Skin epidermis (tissue), 12 donors: ENCODE data around the gene SUSD3.
"Not testable (repeated sequence)": the region's sequence is repeated elsewhere in the genome, so short reads cannot be mapped to it uniquely, and the experiment has no call there.

Experiments
- H3K27ac ChIP-seq, 21 experiments: fragments of 200-600 bp; sonication (generic) in 11 of 21; one replicate each; pipeline ENCODE4 v1.5.0; 2020; ENCODE audit warnings: mild to moderate bottlenecking in 3 of 21, inconsistent platforms in 2 of 21, moderate library complexity in 2 of 21
- H3K4me3 ChIP-seq, 7 experiments: fragments of 200-600 bp; sonication (generic) in 2 of 7; one replicate each; pipeline ENCODE4 v1.5.0; 2020; ENCODE audit warnings: inconsistent platforms in 2 of 7, mild to moderate bottlenecking in 2 of 7, moderate library complexity in 1 of 7

SUSD3 gene

GRCh38 chr9:93097511-93098201, 39.2 kb downstream of the SUSD3 start:
- peak overlapping the region; percentile 60 to 99 (median 92) for H3K4me3 ChIP-seq
- peak overlapping the region in 20 of 21 experiments; percentile 76 to 97 (median 91) for H3K27ac ChIP-seq

DNA sequence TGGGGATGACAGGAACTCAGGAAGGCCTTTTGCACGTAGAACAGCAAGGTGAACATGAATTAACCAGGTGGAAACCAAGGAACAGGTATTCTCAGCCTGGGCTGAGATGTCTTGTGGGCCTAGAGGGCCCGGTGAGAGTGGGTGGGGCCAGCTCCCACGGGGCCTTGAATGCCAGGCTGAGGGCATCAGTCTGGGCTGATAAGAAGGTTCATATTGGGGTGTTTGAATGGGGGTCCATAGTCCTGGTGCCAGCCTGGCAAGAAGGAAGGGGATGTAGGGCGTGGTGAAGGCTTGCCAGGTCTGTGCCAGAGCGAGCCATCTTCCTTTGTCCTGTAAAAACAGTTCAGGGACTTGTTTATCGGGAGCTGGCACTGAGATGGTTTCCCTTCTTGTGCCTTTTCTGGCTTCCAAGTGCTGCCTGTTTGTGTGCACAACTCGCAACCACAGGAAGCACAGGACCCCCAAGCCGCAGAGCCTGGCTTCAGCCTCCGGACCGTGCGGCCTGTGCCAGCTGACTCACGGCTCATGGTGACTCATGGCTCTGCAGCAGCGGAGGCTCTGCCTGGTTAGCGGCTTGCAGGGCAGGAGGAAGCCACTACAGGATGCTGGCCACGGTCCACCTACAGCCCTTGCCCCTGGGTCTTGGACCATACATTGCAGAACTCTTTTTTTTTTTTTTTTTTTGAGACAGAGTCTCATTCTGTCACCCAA, 39.9 kb downstream of the SUSD3 start:
- peak overlapping the region in 4 of 7 experiments; percentile 12 to 99 (median 76) for H3K4me3 ChIP-seq

GRCh38 chr9:93099551-93100275, 41.2 kb downstream of the SUSD3 start:
- Histone ChIP-seq H3K4me3 (no peak overlapping the region), H3K27ac (peak overlapping the region in 19 of 21 experiments; percentile 4 to 97 (median 65))

More for the DNA sequence above, 39.9 kb downstream of the SUSD3 start:
- H3K27ac ChIP-seq: peak overlapping the region in 20 of 21 experiments; percentile 45 to 97 (median 91)

GRCh38 chr9:93100276-93100636, 41.8 kb downstream of the SUSD3 start:
- Histone ChIP-seq H3K4me3 (no peak overlapping the region), H3K27ac (peak overlapping the region in 6 of 21 experiments; percentile 4 to 95 (median 55))

DNA sequence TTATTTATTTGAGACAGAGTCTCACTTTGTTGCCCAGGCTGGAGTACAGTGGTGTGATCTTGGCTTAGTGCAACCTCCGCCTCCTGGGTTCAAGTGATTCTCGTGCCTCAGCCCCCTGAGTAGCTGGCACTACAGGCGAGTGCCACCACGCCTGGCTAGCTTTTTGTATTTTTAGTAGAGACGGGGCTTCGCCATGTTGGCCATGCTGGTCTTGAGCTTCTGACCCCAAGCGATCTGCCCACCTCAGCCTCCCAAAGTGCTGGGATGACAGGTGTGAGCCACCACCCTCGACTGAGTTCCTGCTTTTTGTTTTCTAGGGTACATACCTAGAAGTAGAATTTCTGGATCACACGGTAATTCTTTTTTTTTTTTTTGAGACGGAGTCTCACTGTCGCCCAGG, 42.6 kb downstream of the SUSD3 start:
- H3K27ac ChIP-seq, H3K4me3 ChIP-seq: not testable (repeated sequence)

- Histone ChIP-seq H3K4me3 (no peak overlapping the region), H3K27ac (no peak overlapping the region)
These were observed 47.1 kb downstream of the SUSD3 start for GRCh38 chr9:93105620-93106019.

GRCh38 chr9:93107151-93107824, 48.8 kb downstream of the SUSD3 start:
- H3K27ac ChIP-seq: no peak overlapping the region

DNA sequence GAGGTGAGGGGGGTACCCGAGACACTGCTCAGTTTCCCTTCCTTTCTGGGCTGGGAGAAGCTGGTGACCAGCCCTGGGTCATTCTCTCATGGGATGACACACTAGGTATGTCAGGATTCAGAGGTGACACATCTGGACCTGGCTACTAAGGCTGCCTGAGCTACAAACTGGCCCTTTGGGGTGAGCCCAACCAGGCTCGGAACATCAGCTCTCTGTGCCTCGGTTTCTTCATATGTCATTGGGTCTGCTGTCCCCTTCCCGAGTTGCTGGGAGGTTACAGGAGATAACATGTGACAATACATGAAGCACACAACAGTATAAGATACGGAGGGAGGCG, 49.3 kb downstream of the SUSD3 start:
- Histone ChIP-seq H3K4me3 (no peak overlapping the region), H3K27ac (peak overlapping the region in 1 of 21 experiments; percentile 29)

More at GRCh38 chr9:93107151-93107824, 48.8 kb downstream of the SUSD3 start:
- no peak overlapping the region for H3K4me3 ChIP-seq

DNA sequence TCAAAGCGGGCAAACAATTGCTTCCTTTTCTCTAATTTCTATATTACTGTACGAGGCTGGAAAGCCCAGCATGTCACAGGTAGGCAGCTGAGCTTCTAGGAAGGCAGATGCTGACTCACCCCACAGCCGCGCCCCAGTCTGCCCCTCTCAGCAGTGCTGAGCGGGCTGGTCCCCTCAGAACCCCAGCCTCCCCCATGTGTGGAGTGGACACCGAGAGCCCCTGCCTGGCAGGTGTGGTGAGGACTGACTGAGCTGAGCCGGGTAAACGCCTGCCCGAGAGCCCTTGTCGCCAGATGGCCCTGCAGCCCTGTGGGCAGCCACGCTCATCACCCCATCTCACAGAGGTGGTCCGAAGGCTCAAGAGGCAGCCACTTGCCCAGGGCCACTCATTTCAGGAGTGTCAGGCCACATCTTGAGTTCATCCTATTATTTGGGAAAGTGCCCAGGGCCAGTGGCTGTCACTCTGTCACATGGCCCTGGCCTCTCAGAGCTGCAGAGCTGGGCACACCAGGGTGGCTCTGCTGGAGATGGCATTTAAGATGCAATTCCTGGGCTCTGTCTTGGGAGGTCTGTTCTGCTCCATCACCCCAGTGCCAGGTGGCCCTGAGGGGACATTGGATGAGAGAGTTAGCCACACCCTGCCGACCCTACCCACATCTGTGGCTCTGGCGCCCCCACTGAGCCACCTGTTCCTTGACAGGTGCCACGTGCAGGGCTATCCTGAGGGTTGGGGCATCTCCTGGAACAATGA, 50.0 kb downstream of the SUSD3 start:
- Histone ChIP-seq H3K27ac (peak overlapping the region in 2 of 21 experiments; percentile 0 to 29), H3K4me3 (no peak overlapping the region)

DNA sequence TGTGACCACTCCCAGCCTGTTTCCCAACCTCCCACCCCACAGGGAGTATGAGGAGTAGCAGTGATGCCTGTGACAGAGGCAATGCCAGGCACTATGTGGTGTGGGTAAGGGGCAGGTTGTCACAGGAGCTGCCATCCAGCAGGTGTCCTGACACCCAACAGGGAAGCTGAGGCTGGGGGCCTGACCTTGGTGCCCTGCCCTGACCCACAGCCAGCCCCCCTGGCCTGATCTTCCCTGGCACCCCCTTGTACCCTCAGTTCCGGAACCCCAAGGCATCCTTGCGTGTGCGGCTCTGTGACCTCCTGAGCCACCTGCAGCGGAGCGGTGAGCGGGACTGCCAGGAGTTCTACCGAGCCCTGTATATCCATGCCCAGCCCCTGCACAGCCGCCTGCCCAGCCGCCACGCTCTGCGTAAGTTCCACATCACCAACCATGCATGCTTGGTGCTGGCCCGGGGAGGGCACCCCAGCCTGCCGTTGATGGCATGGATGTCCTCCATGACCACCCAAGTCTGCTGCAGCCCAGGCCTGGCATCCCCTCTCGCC, 51.9 kb downstream of the SUSD3 start:
- H3K27ac ChIP-seq: peak overlapping the region in 3 of 21 experiments; percentile 21 to 50 (median 39)
- H3K4me3 ChIP-seq: no peak overlapping the region

GRCh38 chr9:93111001-93111370, 52.5 kb downstream of the SUSD3 start:
- Histone ChIP-seq H3K4me3 (no peak overlapping the region), H3K27ac (peak overlapping the region in 2 of 21 experiments; percentile 58 to 76)

GRCh38 chr9:93111371-93112115, 53.0 kb downstream of the SUSD3 start:
- Histone ChIP-seq H3K27ac (peak overlapping the region in 7 of 21 experiments; percentile 7 to 76 (median 42)), H3K4me3 (no peak overlapping the region)

GRCh38 chr9:93112116-93112863, 53.8 kb downstream of the SUSD3 start:
- Histone ChIP-seq H3K4me3 (no peak overlapping the region), H3K27ac (peak overlapping the region in 8 of 21 experiments; percentile 7 to 76 (median 44))

- Histone ChIP-seq H3K4me3 (no peak overlapping the region), H3K27ac (peak overlapping the region in 6 of 21 experiments; percentile 18 to 58 (median 32))
These were observed 54.4 kb downstream of the SUSD3 start for GRCh38 chr9:93112864-93113389.

DNA sequence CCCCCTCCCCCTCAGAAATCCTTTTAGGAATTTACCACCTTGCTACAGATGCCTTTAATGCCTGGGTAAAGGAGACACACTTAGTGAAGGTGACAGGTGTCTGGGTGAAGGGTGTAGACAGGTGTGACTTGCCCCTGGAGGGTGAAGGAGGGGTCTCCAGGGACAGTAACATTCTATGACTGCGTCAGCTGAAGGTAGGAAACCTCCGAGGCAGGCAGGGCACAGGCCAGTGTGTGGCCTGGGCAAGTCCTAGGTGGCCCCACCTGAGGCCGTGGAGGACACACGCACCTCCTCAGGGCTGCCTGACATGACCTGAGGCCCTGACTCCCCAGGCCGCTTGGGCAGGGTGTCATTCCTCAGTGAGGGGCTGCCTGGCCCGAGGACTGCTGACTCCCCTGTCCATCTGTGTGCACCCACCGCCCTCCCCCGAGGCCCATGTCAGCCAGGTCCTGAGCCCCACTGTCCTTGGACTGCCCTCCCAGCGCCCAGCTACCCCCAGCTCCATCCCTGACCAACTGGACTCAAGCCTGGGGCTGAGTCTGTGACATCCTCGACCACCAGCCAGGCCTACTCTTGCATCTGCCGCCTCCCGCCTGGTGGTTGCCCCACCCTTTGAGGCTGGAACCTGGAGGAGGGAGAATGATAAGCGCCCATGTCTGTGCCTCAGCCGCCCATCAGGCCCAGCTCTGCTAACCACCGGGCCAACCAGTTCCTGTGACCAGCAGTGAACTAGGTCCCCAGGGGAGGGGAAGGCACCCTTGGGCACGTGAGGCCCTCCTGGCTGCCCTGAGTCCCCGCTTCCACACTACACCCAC, 55.9 kb downstream of the SUSD3 start:
- peak overlapping the region in 7 of 21 experiments; percentile 14 to 65 (median 47) for H3K27ac ChIP-seq
- H3K4me3 ChIP-seq: no peak overlapping the region

DNA sequence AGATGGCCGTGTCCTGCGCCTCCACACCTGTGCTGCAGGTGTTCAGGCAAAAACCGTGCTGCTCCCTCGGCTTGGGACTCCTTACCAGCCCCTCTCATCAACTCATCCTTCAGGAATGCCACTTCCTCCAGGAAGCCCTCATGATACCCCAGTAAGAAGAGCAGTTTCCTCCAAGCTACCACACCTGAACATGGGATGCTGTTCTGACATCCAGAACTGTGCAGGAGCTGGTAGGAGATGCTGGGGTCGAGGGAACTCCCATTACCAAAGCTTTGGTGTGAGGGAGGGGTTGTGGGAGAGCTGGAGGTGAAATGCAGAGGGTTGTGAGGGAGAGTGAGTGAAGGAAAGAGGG, 56.5 kb downstream of the SUSD3 start:
- Histone ChIP-seq H3K4me3 (no peak overlapping the region), H3K27ac (peak overlapping the region in 5 of 21 experiments; percentile 14 to 65 (median 47))
